Breast epithelium (tissue), 3 donors: ENCODE measurements around the gene CD72.

Experiments
- CTCF ChIP-seq, 3 donors: fragments of 450-650 bp; IDR thresholded peaks; one replicate each; pipeline ENCODE4 v1.5.1; 2016 to 2017; ENCODE audit warnings: antibody characterized with exemption in 3 of 3, mild to moderate bottlenecking in 3 of 3, moderate library complexity in 3 of 3
- POLR2A ChIP-seq: fragments of 450-650 bp; IDR thresholded peaks from one replicate; pipeline ENCODE4 v1.6.1; 2016; ENCODE audit warnings: antibody characterized with exemption, mild to moderate bottlenecking, moderate library complexity

DNA sequence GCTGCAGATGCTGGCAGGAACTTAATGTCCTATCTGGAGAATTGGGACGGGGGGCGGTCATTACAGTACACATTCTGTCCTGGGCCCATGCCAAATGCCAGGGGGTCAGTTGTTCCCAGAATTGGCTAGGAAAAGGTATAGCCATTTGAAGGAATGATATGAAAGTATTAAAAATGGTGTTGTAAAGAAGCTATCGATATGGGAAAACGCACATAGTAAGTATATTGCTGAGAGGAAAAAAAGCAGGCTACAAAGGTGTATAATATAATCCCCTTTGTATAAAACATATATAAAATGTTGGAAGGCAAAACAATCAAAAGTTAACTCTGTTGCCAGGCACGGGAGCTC lies 47.2 kb upstream of the CD72 start:
- no peak for TF ChIP-seq CTCF (IDR thresholded peaks at IDR 0.05)
- TF ChIP-seq POLR2A: no peak
